Measurements from ENCODE around the gene MOK.

The MOK gene

DNA sequence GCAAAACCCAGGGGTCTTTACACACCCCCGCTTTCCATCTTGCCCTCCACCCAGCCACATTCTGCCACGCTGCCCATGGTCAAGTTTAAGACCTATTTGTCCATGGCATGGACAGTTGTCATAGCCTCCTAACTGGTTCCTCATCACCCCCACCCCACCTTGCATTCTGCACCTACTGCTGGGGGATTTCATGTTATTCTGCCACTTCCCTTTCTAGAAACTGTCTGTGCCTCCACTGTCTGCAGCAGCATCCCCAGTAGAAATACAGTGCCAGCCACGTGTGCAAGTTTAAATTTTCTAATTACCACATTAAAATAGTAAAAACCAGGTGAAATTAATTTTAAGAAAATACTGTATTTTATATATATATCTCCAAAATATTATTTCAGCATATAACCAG, 102.0 kb downstream of the MOK start:
- TF ChIP-seq EZH2phosphoT487 (IDR thresholded peaks at IDR 0.05; ENCODE audit: low read length), result no peak
- no peak for TF ChIP-seq EZH2 (optimal IDR thresholded peaks at IDR 0.05; ENCODE audit: low read depth, low read length)
- TF ChIP-seq, protein P1, sequence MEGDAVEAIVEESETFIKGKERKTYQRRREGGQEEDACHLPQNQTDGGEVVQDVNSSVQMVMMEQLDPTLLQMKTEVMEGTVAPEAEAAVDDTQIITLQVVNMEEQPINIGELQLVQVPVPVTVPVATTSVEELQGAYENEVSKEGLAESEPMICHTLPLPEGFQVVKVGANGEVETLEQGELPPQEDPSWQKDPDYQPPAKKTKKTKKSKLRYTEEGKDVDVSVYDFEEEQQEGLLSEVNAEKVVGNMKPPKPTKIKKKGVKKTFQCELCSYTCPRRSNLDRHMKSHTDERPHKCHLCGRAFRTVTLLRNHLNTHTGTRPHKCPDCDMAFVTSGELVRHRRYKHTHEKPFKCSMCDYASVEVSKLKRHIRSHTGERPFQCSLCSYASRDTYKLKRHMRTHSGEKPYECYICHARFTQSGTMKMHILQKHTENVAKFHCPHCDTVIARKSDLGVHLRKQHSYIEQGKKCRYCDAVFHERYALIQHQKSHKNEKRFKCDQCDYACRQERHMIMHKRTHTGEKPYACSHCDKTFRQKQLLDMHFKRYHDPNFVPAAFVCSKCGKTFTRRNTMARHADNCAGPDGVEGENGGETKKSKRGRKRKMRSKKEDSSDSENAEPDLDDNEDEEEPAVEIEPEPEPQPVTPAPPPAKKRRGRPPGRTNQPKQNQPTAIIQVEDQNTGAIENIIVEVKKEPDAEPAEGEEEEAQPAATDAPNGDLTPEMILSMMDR (IDR thresholded peaks at IDR 0.05; ENCODE audit: low read length), result no peak
- Histone ChIP-seq H3K4me2 (ENCODE audit: low read depth, low read length) (no peak overlapping the region), H3K9me2 (replicated peaks; ENCODE audit: insufficient read depth, low read length) (no peaks in the 10 kb centered on the region), H3K79me2 (ENCODE audit: low read length) (no peaks in the 10 kb centered on the region), H3K9ac (ENCODE audit: low read length) (no peak overlapping the region), H3K27ac (ENCODE audit: low read length) (no peak overlapping the region), H4K20me1 (ENCODE audit: insufficient read depth, low read length) (no peaks in the 10 kb centered on the region), H3K27me3 (replicated peaks; ENCODE audit: insufficient read depth, low read length) (no peaks in the 10 kb centered on the region), H2AFZ (ENCODE audit: low read length) (no peak overlapping the region), H3K36me3 (replicated peaks; ENCODE audit: insufficient read depth, low read length) (no peaks in the 10 kb centered on the region), H3F3A (ENCODE audit: insufficient read depth, low read length) (no peaks in the 10 kb centered on the region), H3K9me3 (replicated peaks; ENCODE audit: insufficient read depth, low read length) (no peaks in the 10 kb centered on the region), H3K4me3 (ENCODE audit: low read length) (no peak overlapping the region), H3K4me1 (ENCODE audit: low read length) (no peaks in the 10 kb centered on the region)
- DNase-seq, result no peak

DNA sequence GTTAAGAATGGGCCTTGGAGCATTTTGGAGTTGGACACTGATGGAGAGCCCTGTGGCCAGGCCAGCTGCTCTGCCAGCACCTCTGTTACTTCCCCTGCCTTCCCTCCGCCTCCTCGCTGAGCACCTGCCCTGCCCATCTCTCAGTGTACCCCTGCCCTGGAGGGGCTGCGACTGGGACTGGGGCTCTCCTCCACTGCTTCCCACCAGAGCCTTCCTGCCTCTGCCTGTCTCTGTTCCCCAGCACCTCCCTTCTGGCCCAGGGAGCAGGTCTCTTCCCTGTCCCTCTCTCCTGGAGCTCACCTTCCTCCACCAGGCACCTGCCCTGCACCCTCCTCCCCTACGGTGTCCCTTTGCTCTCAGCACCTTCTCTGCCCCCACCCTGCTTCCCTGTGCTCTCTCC, 103.2 kb downstream of the MOK start:
- H3K4me2 ChIP-seq (ENCODE audit: low read depth, low read length), result no peak overlapping the region
- H3K79me2 ChIP-seq (ENCODE audit: low read length), result no peaks in the 10 kb centered on the region
- H3K9me3 ChIP-seq (replicated peaks; ENCODE audit: insufficient read depth, low read length), result no peaks in the 10 kb centered on the region
- H3K36me3 ChIP-seq (replicated peaks; ENCODE audit: insufficient read depth, low read length), result no peaks in the 10 kb centered on the region
- no peak overlapping the region for H3K9ac ChIP-seq (ENCODE audit: low read length)
- no peak overlapping the region for H2AFZ ChIP-seq (ENCODE audit: low read length)
- H3K9me2 ChIP-seq (replicated peaks; ENCODE audit: insufficient read depth, low read length), result no peaks in the 10 kb centered on the region
- H3F3A ChIP-seq (ENCODE audit: insufficient read depth, low read length), result no peaks in the 10 kb centered on the region
- TF ChIP-seq, protein P1 (IDR thresholded peaks at IDR 0.05; ENCODE audit: low read length), result no peak
- TF ChIP-seq EZH2phosphoT487 (IDR thresholded peaks at IDR 0.05; ENCODE audit: low read length) (no peak), EZH2 (optimal IDR thresholded peaks at IDR 0.05; ENCODE audit: low read depth, low read length) (no peak)
- no peaks in the 10 kb centered on the region for H4K20me1 ChIP-seq (ENCODE audit: insufficient read depth, low read length)
- no peaks in the 10 kb centered on the region for H3K4me1 ChIP-seq (ENCODE audit: low read length)
- no peak overlapping the region for H3K27ac ChIP-seq (ENCODE audit: low read length)
- DNase-seq, result no peak
- H3K4me3 ChIP-seq (ENCODE audit: low read length), result no peak overlapping the region
- H3K27me3 ChIP-seq (replicated peaks; ENCODE audit: insufficient read depth, low read length), result no peaks in the 10 kb centered on the region

DNA sequence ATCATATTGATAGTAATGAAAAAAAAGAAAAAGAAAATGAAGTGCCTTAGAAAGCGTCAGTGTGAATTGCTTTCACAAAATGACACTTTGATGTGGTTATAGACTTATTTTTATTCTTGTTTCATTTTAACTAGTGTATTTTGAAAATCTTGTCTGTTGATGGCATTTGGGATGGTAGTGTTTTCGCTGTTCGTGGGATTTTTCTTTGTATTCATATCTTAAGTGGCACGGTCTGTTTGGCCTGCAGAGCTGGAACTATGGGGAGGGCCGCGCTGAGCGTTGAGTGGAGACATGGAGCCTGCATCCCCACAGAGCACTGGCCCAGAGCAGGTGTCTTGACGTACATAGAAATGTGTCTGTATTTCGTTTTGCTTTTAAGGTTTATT, 103.6 kb downstream of the MOK start:
- Histone ChIP-seq H3K9me2 (replicated peaks; ENCODE audit: insufficient read depth, low read length) (no peaks in the 10 kb centered on the region), H3K4me1 (ENCODE audit: low read length) (no peaks in the 10 kb centered on the region), H2AFZ (ENCODE audit: low read length) (no peak overlapping the region), H4K20me1 (ENCODE audit: insufficient read depth, low read length) (no peaks in the 10 kb centered on the region), H3K9me3 (replicated peaks; ENCODE audit: insufficient read depth, low read length) (no peaks in the 10 kb centered on the region), H3F3A (ENCODE audit: insufficient read depth, low read length) (no peaks in the 10 kb centered on the region), H3K4me3 (ENCODE audit: low read length) (no peak overlapping the region), H3K27ac (ENCODE audit: low read length) (no peak overlapping the region), H3K9ac (ENCODE audit: low read length) (no peak overlapping the region), H3K4me2 (ENCODE audit: low read depth, low read length) (no peak overlapping the region), H3K36me3 (replicated peaks; ENCODE audit: insufficient read depth, low read length) (no peaks in the 10 kb centered on the region), H3K27me3 (replicated peaks; ENCODE audit: insufficient read depth, low read length) (no peaks in the 10 kb centered on the region), H3K79me2 (ENCODE audit: low read length) (no peaks in the 10 kb centered on the region)
- DNase-seq, result no peak
- no peak for TF ChIP-seq EZH2 (optimal IDR thresholded peaks at IDR 0.05; ENCODE audit: low read depth, low read length)
- TF ChIP-seq EZH2phosphoT487 (IDR thresholded peaks at IDR 0.05; ENCODE audit: low read length), result no peak
- TF ChIP-seq, protein P1 (IDR thresholded peaks at IDR 0.05; ENCODE audit: low read length), result no peak

Data from MM.1S (cell line).